ENCODE results near the gene RPUSD2. TPM values are rescaled to one million over a fixed set of nuclear protein-coding genes. Genes with fewer than 3 reads are reported as not detected.
A peak's percentile ranks its signal among the peaks of the same experiment; 100 is the strongest.

The RPUSD2 gene
- total and polyA plus RNA-seq, 7 donors, result 4.6 to 13.3 (median 8.6) TPM

GRCh38 chr15:40558952-40559742 lies 10.0 kb upstream of the RPUSD2 start:
- H3K4me1 ChIP-seq, result peaks cover 0 to 26% (median 12%) of the 10 kb centered on the region in 4 donors
- no peaks in the 10 kb centered on the region for H3K27me3 ChIP-seq
- H3K4me3 ChIP-seq, result no peak overlapping the region
- no peak for TF ChIP-seq POLR2A (IDR thresholded peaks at IDR 0.05)
- no peak for TF ChIP-seq POLR2AphosphoS5 (IDR thresholded peaks at IDR 0.05)
- TF ChIP-seq CTCF (IDR thresholded peaks at IDR 0.05), result no peak
- TF ChIP-seq EP300 (IDR thresholded peaks at IDR 0.05), result no peak
- no peaks in the 10 kb centered on the region for H3K9me3 ChIP-seq
- 91 to 93% methylated on average over 6 of the region's 6 CpGs for WGBS, 2 donors
- H3K27ac ChIP-seq, result no peak overlapping the region
- peaks cover 0 to 53% (median 12%) of the 10 kb centered on the region in 4 donors for H3K36me3 ChIP-seq
- intact Hi-C loops (cut with DNase I), result no loop called here
- DNase-seq, result no peak

GRCh38 chr15:40562691-40563090 lies 6.4 kb upstream of the RPUSD2 start:
- Histone ChIP-seq H3K9me3 (no peaks in the 10 kb centered on the region), H3K4me3 (no peak overlapping the region), H3K27ac (peak overlapping the region in 2 of 4 donors; percentile 21), H3K4me1 (peaks cover 0 to 32% (median 19%) of the 10 kb centered on the region in 4 donors), H3K36me3 (peaks cover 0 to 21% (median 3%) of the 10 kb centered on the region in 4 donors), H3K27me3 (no peaks in the 10 kb centered on the region)
- intact Hi-C loops (cut with DNase I), result loop anchor here (10.0 kb wide), 1 partner anchor 192 kb away; the partner anchor contains the start of gene RMDN3
- DNase-seq, result no peak
- 92 to 93% methylated on average over 2 of the region's 2 CpGs for WGBS, 2 donors
- no peak for TF ChIP-seq POLR2A (IDR thresholded peaks at IDR 0.05)
- no peak for TF ChIP-seq CTCF (IDR thresholded peaks at IDR 0.05)
- no peak for TF ChIP-seq EP300 (IDR thresholded peaks at IDR 0.05)
- TF ChIP-seq POLR2AphosphoS5 (IDR thresholded peaks at IDR 0.05), result no peak

GRCh38 chr15:40563426-40563825 lies 5.7 kb upstream of the RPUSD2 start:
- Histone ChIP-seq H3K4me3 (no peak overlapping the region), H3K9me3 (no peaks in the 10 kb centered on the region), H3K4me1 (peaks cover 0 to 32% (median 19%) of the 10 kb centered on the region in 4 donors), H3K27me3 (no peaks in the 10 kb centered on the region), H3K27ac (peak overlapping the region in 1 of 4 donors; percentile 21), H3K36me3 (peaks cover 0 to 21% (median 3%) of the 10 kb centered on the region in 4 donors)
- intact Hi-C loops (cut with DNase I), result loop anchor here (10.0 kb wide), 1 partner anchor 191 kb away; the partner anchor contains the start of gene RMDN3
- TF ChIP-seq POLR2A (IDR thresholded peaks at IDR 0.05) (no peak), EP300 (IDR thresholded peaks at IDR 0.05) (no peak), CTCF (IDR thresholded peaks at IDR 0.05) (no peak), POLR2AphosphoS5 (IDR thresholded peaks at IDR 0.05) (no peak)
- no peak for DNase-seq

GRCh38 chr15:40564591-40565332 lies 4.3 kb upstream of the RPUSD2 start, which contains the start of gene CCDC32:
TSS of gene CCDC32 (minus strand) at chr15:40565042. CDS start at chr15:40563015, 2,027 bp downstream.
- TF ChIP-seq POLR2A (IDR thresholded peaks at IDR 0.05), result peak; percentile 62 to 73
- TF ChIP-seq CTCF (IDR thresholded peaks at IDR 0.05), result no peak
- TF ChIP-seq POLR2AphosphoS5 (IDR thresholded peaks at IDR 0.05), result peak; percentile 84 to 93 (median 88)
- no peaks in the 10 kb centered on the region for H3K9me3 ChIP-seq
- H3K27me3 ChIP-seq, result no peaks in the 10 kb centered on the region
- intact Hi-C loops (cut with DNase I), result loop anchor here (5.0 to 10.0 kb wide), 3 partner anchors 92 to 190 kb away; partner anchors contain the start of genes BAHD1, CHST14 and RMDN3
- H3K36me3 ChIP-seq, result peaks cover 0 to 21% (median 3%) of the 10 kb centered on the region in 4 donors
- DNase-seq, result peak; percentile 99
- H3K27ac ChIP-seq, result peak within 1 kb of the TSS; percentile 86 to 97 (median 96)
- peak within 1 kb of the TSS; percentile 63 to 90 (median 86) for H3K4me3 ChIP-seq
- WGBS, 2 donors, result 0% methylated on average over 40 of the region's 40 CpGs
- H3K4me1 ChIP-seq, result peaks cover 0 to 33% (median 23%) of the 10 kb centered on the region in 4 donors
